ENCODE data around the gene SRPX. TPM values are rescaled to one million over a fixed set of nuclear protein-coding genes. Genes with fewer than 3 reads are reported as not detected.

SRPX gene
- total and polyA plus RNA-seq, 2 of the 13 experiments (the other 11 are each of a cell fraction or from before 2014, with no cell fraction given) = 0.30 TPM; not detected in 1

GRCh38 chrX:38172596-38172995 lies 48.1 kb downstream of the SRPX start (continued):
- TF ChIP-seq AFF4 (CRISPR knock-in tag; IDR thresholded peaks at IDR 0.05) = no peak

- Histone ChIP-seq H2AFZ (ENCODE audit: low read length) (no peak overlapping the region), H3K27me3 (ENCODE audit: control insufficient read depth in 1 of 2, insufficient read depth in 2 of 2, low read length in 2 of 2) (no peaks in the 10 kb centered on the region), H3K79me2 (ENCODE audit: insufficient read depth, low read length) (no peaks in the 10 kb centered on the region), H3K4me2 (ENCODE audit: low read depth, low read length) (no peak overlapping the region), H3K27ac (ENCODE audit: extremely low read length, insufficient read depth, low read length) (no peak overlapping the region), H3K36me3 (replicated peaks in 1 of 2; ENCODE audit: control insufficient read depth in 1 of 2, insufficient read depth in 2 of 2, low read length in 2 of 2) (no peaks in the 10 kb centered on the region), H3K9ac (ENCODE audit: insufficient read depth, low read depth, low read length) (no peak overlapping the region), H3K4me1 (ENCODE audit: insufficient read depth, low read length) (no peaks in the 10 kb centered on the region), H3K4me3 (replicated peaks in 1 of 3; ENCODE audit: insufficient read depth in 1 of 3, low read depth in 2 of 3, low read length in 3 of 3) (no peak overlapping the region), H3K9me3 (ENCODE audit: low read length) (no peaks in the 10 kb centered on the region), H4K20me1 (ENCODE audit: insufficient read depth, low read length) (no peaks in the 10 kb centered on the region)
- 0% methylated on average over 1 of the region's 1 CpG for WGBS (ENCODE audit: low lambda C conversion rate)
- ChIA-PET CTCF (ENCODE audit: low intra/inter-chr PET ratio, low total read pairs) (no interaction called here), POLR2A (no interaction called here)
- ATAC-seq (no peak), DNase-seq (ENCODE audit: low spot score) (no peak), FAIRE-seq (no peak)
- intact Hi-C loops (cut with micrococcal nuclease; ENCODE audit: unreplicated experiment) (no loop called here), in situ Hi-C loops (cut with HindIII; ENCODE audit: extremely low pct_ligation_motif_present, low pct_unique_long_range_greater_than_20kb) (loop anchor here (10.0 kb wide), 1 partner anchor 426 kb away; no protein-coding TSS in a partner anchor)
- BruUV-seq (replicated peaks) = no TSS peak
- no peak for TF ChIP-seq ZNF841 (CRISPR knock-in tag; IDR thresholded peaks at IDR 0.05; ENCODE audit: borderline replicate concordance)
- TF ChIP-seq MAF1 (CRISPR knock-in tag; IDR thresholded peaks at IDR 0.05; ENCODE audit: borderline replicate concordance) = no peak
- no peak for TF ChIP-seq ZBTB7B (CRISPR knock-in tag; IDR thresholded peaks at IDR 0.05)
- TF ChIP-seq REXO4 (CRISPR knock-in tag; IDR thresholded peaks at IDR 0.05; ENCODE audit: borderline replicate concordance) = no peak
- no peak for TF ChIP-seq ZNF879 (CRISPR knock-in tag; IDR thresholded peaks at IDR 0.05)
- TF ChIP-seq IKZF1 (IDR thresholded peaks at IDR 0.05) = no peak
- TF ChIP-seq DMTF1 (CRISPR knock-in tag; IDR thresholded peaks at IDR 0.05) = no peak
- no peak for TF ChIP-seq RARA (CRISPR knock-in tag; IDR thresholded peaks at IDR 0.05)
- no peak for TF ChIP-seq ZNF256 (CRISPR knock-in tag; conservative IDR thresholded peaks at IDR 0.05)
- TF ChIP-seq JUNB (CRISPR knock-in tag; IDR thresholded peaks at IDR 0.05; ENCODE audit: borderline replicate concordance) = no peak
- no peak for TF ChIP-seq JDP2 (CRISPR knock-in tag; IDR thresholded peaks at IDR 0.05; ENCODE audit: borderline replicate concordance)
- no peak for TF ChIP-seq SKI (IDR thresholded peaks at IDR 0.05; ENCODE audit: partially characterized antibody)
- TF ChIP-seq ZBTB21 (CRISPR knock-in tag; IDR thresholded peaks at IDR 0.05) = no peak
Observed at GRCh38 chrX:38170556-38170955, 50.1 kb downstream of the SRPX start.
